ENCODE measurements around the gene PELI2.
A peak's percentile ranks its signal among the peaks of the same experiment; 100 is the strongest.

Gene PELI2

DNA sequence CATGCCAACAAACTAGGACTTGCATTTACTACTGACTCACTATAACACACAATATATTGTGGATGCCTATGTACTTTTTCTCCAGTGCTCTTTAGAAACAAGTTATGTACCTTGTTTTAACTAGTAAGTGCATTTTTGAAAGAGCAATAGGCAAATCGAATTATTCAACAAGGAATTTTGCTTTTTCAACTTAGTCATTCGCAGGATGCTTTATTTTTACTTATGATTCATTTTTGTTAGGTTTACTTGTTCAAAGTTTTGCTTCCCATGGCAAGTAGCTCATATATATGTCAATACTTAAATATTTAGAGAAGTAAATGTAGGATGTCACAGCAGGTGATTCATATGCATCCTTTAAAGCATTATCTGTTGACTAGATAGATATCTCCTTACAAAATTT lies 149.8 kb downstream of the PELI2 start:
- no peak for FAIRE-seq

DNA sequence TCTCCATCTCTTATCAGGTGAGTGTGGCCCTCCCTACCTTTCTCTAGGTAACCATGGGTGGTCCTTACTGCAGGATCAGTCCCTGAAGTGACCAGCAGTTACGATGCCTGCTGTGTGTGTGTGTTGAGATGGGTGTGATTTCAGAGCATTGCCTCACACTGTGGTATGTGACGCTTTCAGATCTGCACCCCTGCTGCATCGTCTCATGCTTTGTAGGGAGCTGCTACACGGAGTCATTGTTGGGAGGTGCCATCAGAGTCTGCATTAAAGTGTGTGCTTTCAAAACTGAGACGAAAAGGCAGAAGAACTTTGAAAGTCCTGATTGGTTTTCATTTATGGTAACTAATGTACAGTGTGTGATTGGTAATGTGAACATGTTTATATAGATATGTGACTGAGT lies 150.5 kb downstream of the PELI2 start:
- FAIRE-seq: no peak

DNA sequence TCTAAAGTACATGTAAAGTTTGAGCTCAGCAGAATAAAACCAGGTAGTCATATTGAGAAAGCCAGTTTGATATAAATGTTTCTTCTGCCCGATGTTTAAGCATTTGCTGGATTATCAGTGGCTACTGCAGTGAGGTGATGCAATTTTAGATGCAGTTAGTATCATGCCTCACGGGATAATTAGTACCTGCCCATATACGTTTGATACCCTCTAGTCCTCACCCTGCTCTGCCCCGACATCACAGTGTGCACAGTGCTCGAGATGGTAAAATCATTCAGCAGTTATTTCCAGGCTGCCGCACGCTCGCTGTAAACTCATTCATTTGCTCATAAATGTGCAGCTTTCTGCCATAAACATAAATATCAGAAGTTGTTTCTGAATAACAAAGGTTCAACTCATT lies 152.7 kb downstream of the PELI2 start:
- FAIRE-seq: no peak

DNA sequence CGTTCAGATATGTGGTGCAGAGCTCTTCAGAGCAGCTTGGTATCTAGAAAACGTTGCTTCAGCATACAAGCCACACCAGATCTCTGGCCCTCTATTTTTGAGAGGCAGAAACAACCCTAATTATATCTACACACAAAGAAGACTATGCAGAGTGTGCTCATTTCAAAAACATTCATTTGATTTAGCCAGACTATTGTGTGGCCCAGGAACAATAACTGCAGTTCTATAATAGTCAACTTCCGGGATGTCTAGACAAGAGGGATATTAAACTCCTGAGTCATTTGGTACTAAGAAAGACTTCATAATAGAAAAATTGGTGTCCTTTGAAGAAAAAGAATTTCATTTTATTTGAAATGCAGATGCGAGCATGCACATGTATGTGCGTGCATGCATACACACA lies 153.8 kb downstream of the PELI2 start:
- no peak for FAIRE-seq

DNA sequence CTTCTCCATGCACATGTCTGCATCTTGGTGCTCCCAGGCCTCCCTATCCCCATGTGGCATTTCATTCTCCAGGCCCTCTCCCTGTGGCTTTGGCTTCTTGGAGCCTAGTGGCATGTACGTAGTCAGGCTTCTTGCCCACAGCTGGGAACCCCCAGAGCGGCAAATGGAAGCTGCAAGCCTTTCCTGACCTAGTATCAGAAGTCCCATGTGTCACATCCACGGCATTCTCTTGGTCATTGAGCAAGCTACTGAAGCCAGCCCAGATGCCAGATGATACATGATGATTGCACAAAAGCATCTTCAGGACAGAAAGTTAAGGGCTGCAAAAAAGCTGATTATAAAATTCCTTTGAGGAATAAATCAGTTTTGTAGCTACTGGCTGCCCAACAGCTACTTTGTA lies 154.9 kb downstream of the PELI2 start:
- no peak for FAIRE-seq

DNA sequence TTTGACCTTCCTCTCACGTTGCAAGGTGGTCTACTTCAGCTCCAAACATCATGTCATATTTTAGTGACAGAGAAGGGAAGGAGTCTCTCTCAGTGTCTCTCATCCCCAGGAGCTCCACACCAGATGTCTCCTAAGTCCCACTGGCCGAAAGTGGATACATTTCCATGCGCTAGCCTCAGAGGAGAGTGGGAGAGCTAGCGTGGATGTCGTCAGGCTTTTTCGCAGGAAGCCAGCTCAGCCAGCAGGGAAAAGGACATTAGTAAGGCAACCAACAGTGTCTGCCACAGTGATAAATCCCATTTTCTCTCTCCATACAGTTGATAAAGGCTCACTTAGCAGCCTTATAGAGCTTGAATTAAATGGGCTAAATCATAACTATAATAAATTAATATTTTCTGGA lies 155.7 kb downstream of the PELI2 start:
- no peak for FAIRE-seq

DNA sequence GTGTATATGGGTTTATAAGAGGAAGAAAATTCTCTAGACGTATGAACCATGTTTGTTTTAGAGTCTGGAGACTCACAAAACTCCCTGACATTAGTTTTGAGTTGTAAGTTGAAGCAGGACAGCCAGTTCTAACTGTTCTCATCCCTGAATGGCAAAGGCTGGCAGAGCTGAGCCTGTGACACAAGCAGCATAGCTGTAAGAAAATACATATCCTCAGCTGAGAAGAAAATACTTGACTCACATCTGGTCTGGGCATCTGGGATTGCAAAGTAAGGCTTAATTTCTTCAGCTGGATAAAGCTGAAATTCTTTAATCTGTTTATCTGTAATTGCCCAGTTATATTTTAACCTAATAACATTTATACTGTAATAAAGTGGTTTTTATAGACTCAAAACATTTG lies 156.3 kb downstream of the PELI2 start:
- no peak for FAIRE-seq

DNA sequence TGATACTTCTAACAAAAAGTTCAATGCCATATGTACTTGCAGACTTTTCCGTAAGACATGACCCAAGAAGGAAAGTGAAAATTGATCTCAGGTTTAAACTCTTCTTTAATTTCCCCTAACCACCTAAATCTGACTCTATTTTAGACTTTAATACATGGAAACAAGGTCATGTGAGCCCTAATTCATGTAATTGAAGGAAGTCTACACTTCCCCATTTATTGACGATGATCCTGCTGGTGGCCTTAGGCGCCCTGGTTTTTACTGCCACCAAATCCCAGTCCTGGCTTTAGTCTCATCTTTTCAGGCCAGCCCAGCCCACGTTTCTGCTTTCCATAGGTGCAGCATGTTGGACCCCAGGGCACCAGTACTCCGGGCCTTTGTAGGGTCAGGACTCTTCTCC lies 157.9 kb downstream of the PELI2 start:
- FAIRE-seq: no peak

DNA sequence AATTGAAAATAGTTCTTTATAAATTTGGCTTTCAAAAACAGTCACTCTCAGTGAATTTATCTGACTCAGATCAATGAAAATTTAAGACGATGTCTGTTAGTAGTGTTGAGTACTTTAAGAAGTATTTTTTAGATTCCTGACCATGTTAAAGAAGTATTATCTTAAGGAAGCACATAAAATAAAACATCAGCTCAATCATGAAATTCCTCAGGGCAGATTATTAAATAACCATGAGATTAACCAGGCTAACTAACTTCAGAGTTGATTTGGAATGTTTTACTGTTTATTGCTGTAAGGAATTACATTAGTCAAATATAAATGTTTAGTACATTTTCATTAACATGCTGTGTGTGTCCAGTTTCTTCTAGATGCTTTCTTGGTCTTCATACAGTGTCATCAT lies 160.2 kb downstream of the PELI2 start:
- FAIRE-seq: peak; percentile 86

DNA sequence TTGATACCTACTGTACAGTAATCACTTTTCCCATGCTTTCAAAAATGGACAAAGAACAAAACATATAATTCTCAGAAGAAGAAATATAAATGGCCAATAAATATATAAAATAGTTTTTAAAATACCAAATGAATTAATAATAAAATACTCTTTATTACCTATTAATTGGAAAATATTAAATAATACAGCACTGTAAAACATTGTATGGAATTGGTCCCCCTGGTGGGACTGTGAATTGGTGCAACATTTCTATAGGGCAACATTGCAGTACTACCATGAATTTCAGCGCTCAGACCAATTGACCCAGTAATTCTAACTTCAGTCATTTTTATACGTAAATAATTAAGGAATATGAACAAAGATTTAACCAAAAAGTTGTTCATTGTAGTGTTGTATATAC lies 162.6 kb downstream of the PELI2 start:
- FAIRE-seq: no peak

DNA sequence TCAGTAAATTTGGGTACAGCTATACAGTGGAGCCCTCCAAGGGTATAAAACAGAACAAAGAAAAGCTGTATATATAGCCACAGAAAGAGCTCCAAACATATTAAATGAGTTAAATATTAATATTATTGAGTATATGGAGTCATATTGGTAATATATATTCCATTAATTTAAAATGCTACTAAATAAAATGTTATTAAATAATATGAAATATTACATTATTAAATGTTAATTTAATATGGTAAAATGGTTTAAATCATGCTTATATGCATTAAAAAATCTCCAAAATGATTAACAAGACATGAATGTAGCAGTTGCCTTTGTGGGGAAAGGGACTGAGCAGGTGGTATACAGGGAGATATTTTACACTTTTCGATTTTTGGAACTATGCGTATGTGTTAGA lies 164.0 kb downstream of the PELI2 start:
- no peak for FAIRE-seq

DNA sequence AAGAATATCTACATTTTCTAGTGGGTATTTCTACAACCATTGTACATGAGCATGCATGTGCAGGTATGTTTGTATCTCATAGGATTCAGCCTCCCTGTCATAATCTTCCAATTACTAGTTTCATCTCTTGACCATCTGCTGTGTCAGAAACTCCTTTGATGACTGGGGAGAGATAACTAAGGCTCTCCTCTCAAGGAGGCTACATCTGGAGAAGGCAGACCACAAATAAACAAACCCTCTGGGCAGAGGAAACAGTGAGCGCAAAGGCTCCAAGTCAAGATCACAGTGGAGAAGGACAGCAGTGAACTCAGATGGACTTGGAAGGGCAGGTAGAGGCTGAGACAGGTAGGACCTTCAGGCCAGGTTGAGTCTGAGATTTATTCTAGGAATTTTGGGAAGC lies 166.4 kb downstream of the PELI2 start:
- FAIRE-seq: no peak

DNA sequence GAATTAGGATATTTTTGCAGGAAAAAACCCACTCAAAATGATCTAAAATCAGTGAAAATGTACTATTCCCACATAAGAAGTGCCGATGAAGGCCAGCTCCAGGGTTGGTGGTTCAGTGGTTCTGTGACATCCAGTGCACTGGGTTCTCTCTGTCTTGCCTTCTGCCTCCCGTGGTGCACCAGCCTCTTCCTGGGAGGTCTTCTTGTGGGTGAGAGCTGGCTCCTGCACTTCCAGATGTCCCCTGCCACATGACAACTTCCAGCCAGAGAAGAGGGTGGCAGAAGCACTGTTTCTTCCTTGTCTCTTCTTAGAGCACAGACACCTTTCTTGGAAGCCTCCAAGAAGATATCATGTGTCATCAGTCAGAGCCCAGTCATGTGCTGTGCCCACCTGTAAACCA lies 170.9 kb downstream of the PELI2 start:
- FAIRE-seq: no peak

DNA sequence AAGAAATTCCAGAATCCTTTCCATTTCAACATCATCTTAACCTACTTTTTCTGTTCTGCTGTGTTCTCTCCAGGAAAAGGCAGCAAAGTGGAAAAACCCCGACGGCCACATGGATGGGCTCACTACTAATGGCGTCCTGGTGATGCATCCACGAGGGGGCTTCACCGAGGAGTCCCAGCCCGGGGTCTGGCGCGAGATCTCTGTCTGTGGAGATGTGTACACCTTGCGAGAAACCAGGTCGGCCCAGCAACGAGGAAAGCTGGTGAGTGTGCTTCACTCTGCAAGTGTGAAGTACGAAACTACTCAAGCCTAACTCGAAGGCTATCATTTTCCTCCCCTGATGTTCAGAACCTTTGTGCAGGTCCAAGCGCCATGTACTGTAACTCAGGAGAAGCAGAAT lies 172.0 kb downstream of the PELI2 start:
- no peak for FAIRE-seq

DNA sequence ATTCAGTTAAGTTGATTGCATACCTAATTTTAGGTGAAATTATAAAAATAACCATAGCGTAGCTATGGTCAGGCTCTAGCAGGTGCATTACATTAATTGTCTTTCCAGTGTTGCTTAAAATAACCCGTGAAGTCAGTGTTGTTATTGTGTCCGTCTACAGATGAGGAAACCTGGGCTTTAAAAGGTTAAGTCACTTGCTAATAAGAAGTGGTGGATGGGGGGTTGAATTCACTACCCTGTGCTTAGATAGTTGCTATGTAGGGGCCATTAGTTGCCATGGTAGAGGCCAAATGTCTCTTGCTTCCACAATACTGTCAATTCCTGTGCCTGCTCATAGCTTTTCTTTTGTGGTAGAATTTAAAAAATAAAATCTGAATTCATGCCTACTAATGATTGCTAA lies 174.8 kb downstream of the PELI2 start:
- FAIRE-seq: no peak

DNA sequence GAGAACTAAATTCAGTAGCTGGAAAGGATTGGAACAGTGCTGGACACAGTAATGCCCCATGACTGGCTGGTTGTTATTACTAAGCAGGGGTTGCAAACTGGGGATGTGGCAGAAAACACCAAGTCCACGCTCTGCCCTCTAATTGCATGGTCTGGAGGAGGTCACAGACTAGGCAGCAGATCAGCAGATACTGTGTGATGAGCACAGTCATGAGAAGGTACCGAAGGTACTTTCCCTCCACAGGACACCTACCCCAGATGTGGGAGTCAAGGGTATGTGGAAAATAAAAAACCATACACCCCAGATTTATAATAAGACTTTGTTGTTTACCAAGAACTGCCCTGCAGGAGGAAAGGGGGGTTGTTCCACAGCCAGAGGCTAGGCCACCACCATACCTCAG lies 175.3 kb downstream of the PELI2 start:
- FAIRE-seq: no peak

DNA sequence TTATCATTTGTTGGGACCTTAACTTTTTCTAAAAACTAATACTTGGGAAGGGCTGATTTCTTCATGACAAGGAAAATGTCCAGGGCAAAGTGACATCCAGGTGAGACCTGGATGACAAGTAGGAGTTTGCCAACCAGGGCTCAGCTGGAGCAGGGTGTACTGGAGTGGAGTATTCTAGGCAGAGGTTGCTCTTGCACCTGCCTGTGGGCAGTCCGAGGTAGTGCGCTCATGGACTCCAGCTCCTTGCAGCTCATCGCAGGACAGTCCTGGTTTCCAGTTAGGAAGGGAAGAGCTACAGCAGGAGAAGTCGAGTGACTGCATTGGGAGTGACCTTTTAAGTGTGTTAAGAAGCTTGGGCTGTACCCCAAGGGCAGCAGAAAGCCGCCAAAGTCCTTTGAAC lies 175.9 kb downstream of the PELI2 start:
- no peak for FAIRE-seq

DNA sequence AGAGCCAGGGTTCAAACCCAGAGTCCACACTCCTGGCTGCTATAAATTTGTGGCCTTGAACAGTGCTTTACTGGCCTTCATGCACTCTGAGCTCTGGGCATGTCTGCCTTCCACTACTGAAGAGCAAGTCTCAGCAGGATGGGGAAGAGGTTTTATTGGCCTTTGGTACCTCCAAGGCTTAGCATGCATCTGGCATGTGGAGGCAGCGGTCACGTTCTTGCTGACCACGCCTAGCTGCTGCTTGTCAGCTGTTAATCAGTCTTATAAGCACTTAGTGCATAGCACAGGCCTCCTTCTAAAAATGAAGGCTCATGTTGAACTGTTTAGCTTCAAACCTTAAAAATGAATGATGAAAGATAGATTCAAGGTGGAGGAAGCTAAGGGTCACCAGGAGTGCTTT lies 177.5 kb downstream of the PELI2 start:
- FAIRE-seq: no peak

DNA sequence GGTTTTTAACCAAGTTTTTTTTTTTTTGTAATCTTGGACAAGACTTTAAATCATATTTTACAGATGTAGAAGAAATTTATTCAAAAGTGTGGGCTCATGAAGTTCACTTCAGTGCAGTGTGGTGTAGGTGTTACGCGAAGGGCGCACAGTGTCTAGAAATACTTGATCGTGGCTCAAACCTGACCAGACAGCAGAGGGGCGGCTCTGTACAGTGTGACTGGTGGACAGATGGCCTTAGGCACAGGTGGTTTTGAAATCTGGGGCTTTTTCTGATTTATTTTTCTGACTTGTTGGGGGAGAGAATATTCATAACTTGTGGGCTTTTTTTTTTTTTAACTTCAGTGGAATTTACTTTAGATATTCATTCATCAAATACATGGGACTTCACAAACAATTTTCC lies 179.2 kb downstream of the PELI2 start:
- FAIRE-seq: no peak

DNA sequence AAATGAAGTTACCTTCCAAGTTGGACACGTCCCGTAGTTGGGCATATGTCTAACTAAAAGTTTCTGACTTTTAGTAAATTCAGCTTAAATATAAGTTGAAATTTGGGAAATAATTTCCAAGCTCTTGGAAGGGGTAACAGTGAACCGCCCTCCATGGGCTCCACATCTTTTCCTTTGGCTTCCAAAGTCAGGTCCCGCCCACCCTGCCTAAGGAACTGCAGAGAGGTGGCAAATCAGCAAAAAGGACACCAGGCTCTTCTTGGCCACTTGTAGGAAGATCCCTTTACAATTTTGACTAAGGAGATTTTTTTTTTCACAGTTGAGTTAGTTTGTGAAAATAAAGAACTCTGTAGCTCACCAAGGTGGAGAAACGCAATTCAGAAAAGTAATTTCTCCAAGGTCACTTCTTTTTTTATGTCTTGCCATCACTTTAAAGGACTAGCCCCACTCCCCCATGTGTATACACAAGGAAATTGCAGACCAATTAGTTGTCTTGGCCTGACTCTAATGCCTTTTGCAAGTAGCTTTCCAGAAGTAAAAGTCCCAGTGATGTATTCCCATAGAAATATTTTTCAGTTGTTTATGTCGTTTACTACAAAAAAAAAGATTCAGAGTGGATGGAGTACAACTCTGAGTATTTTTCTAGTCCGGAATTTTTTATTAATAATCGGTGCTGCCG lies 181.2 kb downstream of the PELI2 start:
- FAIRE-seq: no peak

DNA sequence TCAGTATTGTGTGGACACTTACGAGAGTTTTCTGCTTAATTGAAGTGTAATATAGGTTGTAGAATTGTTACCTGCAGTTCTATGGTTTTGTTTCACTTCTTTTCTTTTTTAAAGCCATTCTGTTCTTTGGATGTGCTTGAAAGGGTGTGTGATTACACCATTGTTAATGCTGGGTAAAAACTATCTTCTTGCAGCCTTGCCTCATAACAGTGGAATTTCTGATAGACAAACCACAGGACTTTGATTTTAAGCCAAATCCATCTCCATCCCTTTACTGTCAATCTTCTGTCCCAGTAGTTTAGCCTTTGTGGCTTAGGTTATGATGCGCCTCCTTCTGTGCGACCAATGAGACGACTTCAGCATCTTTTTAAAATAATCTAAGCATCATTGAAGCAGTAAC lies 182.3 kb downstream of the PELI2 start:
- FAIRE-seq: no peak

DNA sequence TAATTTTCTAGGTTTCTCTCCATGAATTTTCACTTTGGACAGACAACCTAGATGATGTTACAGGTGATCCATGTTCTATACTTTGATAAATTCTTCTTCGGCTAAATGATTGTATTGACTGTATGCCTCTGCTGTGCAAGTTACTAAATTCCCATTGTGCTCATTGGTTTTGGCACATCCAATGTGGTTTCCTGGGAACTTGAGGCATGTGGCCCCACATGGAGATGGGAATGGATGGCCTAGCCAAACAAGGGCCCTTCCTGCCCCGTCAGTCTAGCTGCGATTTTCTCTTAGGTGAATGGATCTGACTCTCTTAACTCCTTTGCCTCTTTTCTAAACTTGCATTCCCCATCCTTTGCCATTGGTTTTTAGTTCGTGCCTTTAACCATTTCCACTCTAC lies 186.2 kb downstream of the PELI2 start:
- FAIRE-seq: no peak

DNA sequence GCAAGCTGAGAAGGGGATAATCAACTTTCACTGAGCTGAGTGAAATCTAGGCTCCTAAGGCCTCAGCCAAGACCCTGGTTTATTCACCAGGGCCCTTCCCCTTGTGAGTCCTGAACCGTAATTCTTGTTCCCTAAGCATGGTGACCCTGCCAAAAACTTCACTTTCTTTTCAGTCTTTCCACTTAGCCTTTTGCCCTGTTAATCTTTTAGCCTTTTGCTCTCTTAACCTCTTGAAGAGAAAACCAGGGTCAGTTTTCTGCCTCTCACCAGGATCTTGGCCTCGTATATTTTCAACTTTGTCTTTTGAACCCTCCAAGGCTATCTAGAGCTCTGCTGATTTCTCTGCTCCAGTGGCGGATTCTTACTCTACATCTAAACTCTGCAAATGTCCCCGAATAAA lies 191.0 kb downstream of the PELI2 start:
- no peak for FAIRE-seq

DNA sequence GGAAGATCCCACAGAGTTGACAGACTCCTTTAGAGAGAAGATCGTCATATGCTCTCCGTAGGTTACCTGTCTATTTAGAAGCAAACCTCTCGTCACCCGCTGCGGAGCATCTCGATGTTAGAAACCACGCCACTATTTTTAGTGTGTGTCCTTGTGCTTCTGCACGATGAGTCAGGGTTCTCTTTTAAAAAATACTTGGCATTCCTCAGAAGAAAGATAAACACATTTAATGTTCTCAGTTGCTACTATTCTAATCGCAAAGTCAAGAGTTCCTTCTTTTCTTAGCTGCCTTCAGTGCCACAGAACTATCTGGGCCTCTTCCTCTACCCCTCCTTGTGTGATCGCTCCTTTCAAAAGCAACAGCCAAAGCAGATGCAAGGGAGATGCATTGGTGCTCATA lies 192.4 kb downstream of the PELI2 start:
- no peak for FAIRE-seq

DNA sequence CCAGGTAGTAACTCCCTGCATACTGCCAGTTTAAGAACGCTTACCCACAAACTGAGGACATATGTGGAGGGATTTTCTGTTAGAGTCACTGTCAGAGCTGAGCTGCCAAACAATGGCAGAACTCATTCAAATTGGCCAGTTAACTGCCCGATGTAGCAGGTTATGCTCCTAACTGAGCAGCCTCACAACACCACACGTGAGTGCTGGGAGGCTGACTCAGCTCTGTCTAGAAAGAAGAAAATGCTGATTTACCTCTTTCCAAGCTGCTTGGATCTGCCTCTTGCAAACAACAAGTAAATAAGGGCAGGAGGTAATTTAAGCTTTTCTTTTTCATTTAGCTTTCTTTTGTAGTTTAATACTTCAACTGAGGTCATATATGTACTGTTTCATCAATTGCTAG lies 195.6 kb downstream of the PELI2 start:
- FAIRE-seq: no peak

All from endometrium (tissue), 2 donors.